ENCODE measurements around the gene TRUB2.

- TF ChIP-seq, protein P1, sequence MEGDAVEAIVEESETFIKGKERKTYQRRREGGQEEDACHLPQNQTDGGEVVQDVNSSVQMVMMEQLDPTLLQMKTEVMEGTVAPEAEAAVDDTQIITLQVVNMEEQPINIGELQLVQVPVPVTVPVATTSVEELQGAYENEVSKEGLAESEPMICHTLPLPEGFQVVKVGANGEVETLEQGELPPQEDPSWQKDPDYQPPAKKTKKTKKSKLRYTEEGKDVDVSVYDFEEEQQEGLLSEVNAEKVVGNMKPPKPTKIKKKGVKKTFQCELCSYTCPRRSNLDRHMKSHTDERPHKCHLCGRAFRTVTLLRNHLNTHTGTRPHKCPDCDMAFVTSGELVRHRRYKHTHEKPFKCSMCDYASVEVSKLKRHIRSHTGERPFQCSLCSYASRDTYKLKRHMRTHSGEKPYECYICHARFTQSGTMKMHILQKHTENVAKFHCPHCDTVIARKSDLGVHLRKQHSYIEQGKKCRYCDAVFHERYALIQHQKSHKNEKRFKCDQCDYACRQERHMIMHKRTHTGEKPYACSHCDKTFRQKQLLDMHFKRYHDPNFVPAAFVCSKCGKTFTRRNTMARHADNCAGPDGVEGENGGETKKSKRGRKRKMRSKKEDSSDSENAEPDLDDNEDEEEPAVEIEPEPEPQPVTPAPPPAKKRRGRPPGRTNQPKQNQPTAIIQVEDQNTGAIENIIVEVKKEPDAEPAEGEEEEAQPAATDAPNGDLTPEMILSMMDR (IDR thresholded peaks at IDR 0.05): no peak
- TF ChIP-seq POLR2AphosphoS5 (IDR thresholded peaks at IDR 0.05) (no peak), POLR2A (IDR thresholded peaks at IDR 0.05) (no peak)
Measured at GRCh38 chr9:128370367-128370751, 48.1 kb upstream of the TRUB2 start.
